Uterus (tissue), 2 donors: ENCODE results near the gene MRPS18B.

ENCODE experiments used
- CTCF ChIP-seq, 4 experiments: fragments of 200-600 bp in 2 of 4; fragments of 450-650 bp in 2 of 4; sonication (generic) in 2 of 4; IDR thresholded peaks; one replicate each; pipeline ENCODE4 v1.5.1; 2016 to 2019; ENCODE audit warnings: antibody characterized with exemption in 4 of 4, mild to moderate bottlenecking in 2 of 4, moderate library complexity in 1 of 4
- POLR2A ChIP-seq, 2 donors: fragments of 450-650 bp; IDR thresholded peaks; one replicate each; pipeline ENCODE4 v1.6.1; 2016; ENCODE audit warnings: antibody characterized with exemption in 2 of 2, mild to moderate bottlenecking in 1 of 2, moderate library complexity in 1 of 2

GRCh38 chr6:30573113-30573512, 44.5 kb upstream of the MRPS18B start:
- TF ChIP-seq CTCF (IDR thresholded peaks at IDR 0.05), result no peak
- TF ChIP-seq POLR2A (IDR thresholded peaks at IDR 0.05), result no peak
